Thoracic aorta (tissue), 2 donors: ENCODE measurements around the gene OSBPL10. TPM values are rescaled to one million over a fixed set of nuclear protein-coding genes. Genes with fewer than 3 reads are reported as not detected.

Source experiments
- ATAC-seq: fragments of 150-250 bp; one replicate; pipeline ENCODE4 v1.8.0; 2017; ENCODE audit warnings: low read depth; ENCODE audit not compliant: insufficient number of reproducible peaks, low FRiP score
- DNase-seq: peaks from one replicate; pipeline ENCODE4 v3.0.0-alpha.2; 2020; ENCODE audit warnings: low spot score
- H3K27ac ChIP-seq, 2 donors: fragments of 200-600 bp; sonication (generic); 1 replicate in 1 of 2; 2 replicates in 1 of 2; pipeline ENCODE4 v1.5.1; 2016; ENCODE audit warnings: mild to moderate bottlenecking in 2 of 2, moderate library complexity in 2 of 2
- H3K27me3 ChIP-seq: fragments of 200-600 bp; sonication (generic); replicated peaks from 2 replicates; pipeline ENCODE4 v1.6.0; 2016; ENCODE audit warnings: mild to moderate bottlenecking; ENCODE audit not compliant: insufficient read depth
- H3K36me3 ChIP-seq: fragments of 200-600 bp; sonication (generic); one replicate; pipeline ENCODE4 v1.5.1; 2016
- H3K4me1 ChIP-seq, 2 donors: fragments of 200-600 bp; sonication (generic); 1 replicate in 1 of 2; 2 replicates in 1 of 2; pipeline versions ENCODE4 v1.5.1 to v1.6.0; 2016; ENCODE audit warnings: low read depth in 2 of 2, mild to moderate bottlenecking in 1 of 2; ENCODE audit not compliant: control insufficient read depth in 1 of 2
- H3K4me3 ChIP-seq: fragments of 200-600 bp; sonication (generic); 2 replicates; pipeline ENCODE4 v1.5.1; 2016; ENCODE audit warnings: mild to moderate bottlenecking
- H3K9me3 ChIP-seq: fragments of 200-600 bp; sonication (generic); 2 replicates; pipeline ENCODE4 v1.5.1; 2016
- total RNA-seq, 2 donors: library from RNA; depleted of rRNA; stranded (reverse); fragments of >200 nt; gene quantifications; one replicate each; pipeline versions ENCODE4 v1.1.0 to v1.2.3, GENCODE V29; 2016
- TF ChIP-seq, protein P1 (sequence below): fragments of 200-600 bp; sonication (generic); IDR thresholded peaks from one replicate; pipeline ENCODE4 v1.5.1; 2019; ENCODE audit warnings: antibody characterized with exemption

OSBPL10 gene
- total RNA-seq, 2 donors from 2014 or later = 108 to 153 TPM

DNA sequence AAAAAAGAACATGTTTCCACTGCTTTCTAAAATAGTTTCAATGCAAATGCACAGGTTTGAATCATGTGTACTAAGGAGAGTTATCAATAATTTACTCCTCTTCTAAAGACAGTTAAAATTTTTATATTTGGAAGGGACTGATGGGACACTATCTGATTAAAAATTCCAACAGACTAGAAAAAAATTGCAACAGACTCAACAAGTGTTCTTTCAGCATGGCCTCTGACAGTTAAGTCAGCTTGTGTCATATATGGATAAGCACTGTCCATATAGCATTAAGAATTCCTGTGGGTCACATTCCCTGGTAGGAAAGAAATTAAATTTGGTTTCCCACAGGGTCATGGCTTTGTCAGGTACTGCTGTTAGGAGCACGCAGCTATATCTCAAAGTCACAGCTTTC is 96.8 kb downstream of the OSBPL10 start:
- Histone ChIP-seq H3K4me3 (no peak overlapping the region), H3K27ac (no peak overlapping the region), H3K36me3 (no peaks in the 10 kb centered on the region), H3K27me3 (no peaks in the 10 kb centered on the region), H3K9me3 (no peaks in the 10 kb centered on the region), H3K4me1 (no peaks in the 10 kb centered on the region)
- TF ChIP-seq, protein P1, sequence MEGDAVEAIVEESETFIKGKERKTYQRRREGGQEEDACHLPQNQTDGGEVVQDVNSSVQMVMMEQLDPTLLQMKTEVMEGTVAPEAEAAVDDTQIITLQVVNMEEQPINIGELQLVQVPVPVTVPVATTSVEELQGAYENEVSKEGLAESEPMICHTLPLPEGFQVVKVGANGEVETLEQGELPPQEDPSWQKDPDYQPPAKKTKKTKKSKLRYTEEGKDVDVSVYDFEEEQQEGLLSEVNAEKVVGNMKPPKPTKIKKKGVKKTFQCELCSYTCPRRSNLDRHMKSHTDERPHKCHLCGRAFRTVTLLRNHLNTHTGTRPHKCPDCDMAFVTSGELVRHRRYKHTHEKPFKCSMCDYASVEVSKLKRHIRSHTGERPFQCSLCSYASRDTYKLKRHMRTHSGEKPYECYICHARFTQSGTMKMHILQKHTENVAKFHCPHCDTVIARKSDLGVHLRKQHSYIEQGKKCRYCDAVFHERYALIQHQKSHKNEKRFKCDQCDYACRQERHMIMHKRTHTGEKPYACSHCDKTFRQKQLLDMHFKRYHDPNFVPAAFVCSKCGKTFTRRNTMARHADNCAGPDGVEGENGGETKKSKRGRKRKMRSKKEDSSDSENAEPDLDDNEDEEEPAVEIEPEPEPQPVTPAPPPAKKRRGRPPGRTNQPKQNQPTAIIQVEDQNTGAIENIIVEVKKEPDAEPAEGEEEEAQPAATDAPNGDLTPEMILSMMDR = no peak
- no peak for DNase-seq
- no peak for ATAC-seq

DNA sequence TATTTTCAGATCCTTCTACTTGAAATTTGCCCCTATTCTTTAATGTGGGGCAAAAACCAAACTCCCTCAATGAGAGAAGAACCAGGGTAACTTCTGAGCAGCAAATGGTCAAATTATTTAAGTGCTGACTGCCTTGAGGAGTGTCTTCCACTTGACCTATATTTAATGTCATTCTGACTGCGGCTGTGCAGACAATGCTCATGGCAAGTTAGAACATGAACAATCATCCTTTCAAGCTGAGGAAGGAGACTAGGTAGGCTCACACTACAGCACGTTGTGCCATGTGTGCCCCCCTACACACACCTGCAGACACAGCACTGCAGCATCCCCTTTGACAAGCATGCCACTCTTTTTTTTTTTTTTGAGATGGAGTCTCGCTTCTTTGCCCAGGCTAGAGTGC is 98.2 kb downstream of the OSBPL10 start:
- TF ChIP-seq, protein P1 = no peak

DNA sequence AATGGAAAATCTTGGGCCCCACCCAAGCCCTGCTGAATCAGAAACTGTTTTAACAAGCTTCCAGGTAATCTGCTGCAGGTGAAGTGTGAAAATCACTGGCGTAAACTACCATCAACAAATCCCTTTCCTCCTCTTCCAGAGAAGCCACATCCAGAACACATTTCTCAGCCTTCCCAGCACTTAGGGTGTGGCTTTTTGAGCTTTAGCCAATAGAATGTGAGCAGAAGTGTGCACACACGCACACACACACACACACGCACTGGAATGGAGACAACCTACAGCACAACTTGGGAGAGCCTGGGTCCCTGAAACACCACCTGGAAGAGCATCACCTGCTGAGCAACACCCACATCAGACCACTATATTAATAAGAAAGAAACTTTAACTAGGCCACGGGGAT is 98.6 kb downstream of the OSBPL10 start:
- ATAC-seq (no peak), DNase-seq (no peak)
- Histone ChIP-seq H3K27ac (no peak overlapping the region), H3K27me3 (no peaks in the 10 kb centered on the region), H3K4me1 (peaks cover 3 to 10% of the 10 kb centered on the region in 2 donors), H3K4me3 (no peak overlapping the region), H3K9me3 (no peaks in the 10 kb centered on the region), H3K36me3 (no peaks in the 10 kb centered on the region)
- TF ChIP-seq, protein P1 = no peak

More for the DNA sequence above, 98.2 kb downstream of the OSBPL10 start:
- H3K9me3 ChIP-seq = no peaks in the 10 kb centered on the region
- no peaks in the 10 kb centered on the region for H3K27me3 ChIP-seq
- H3K4me3 ChIP-seq = no peak overlapping the region
- H3K4me1 ChIP-seq = peaks cover 0 to 10% of the 10 kb centered on the region in 2 donors
- no peak for DNase-seq
- no peaks in the 10 kb centered on the region for H3K36me3 ChIP-seq
- no peak overlapping the region for H3K27ac ChIP-seq
- no peak for ATAC-seq

DNA sequence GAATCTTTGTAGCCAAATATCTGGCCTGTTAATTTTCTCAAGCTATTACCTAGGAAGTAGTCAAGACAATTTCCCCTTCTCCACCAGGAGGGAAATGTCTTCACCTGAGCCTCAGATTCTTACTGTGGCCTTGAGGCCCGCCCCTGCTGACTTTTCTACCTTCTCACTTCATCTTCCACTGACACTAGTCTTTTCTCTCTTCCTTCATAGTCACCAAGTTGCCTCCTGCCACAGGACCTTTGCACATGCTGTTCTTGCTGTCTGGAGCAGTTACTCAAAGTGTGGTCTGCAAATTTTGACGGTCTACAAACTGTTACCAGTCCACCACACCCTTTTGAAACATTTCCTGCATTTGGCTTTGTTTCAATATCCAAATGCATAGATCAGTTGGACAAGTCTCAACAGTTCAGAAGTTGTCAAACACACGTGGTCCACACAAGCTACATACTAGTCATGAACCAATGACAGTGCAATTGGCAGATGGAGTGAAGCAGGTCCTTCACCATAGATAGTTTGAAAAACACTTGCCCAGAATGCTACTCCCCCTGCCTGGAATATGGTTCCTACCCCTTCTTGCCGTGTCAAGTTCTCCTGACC is 100.5 kb downstream of the OSBPL10 start:
- H3K4me1 ChIP-seq = peaks cover 12 to 27% of the 10 kb centered on the region in 2 donors
- H3K27ac ChIP-seq = no peak overlapping the region
- H3K9me3 ChIP-seq = no peaks in the 10 kb centered on the region
- ATAC-seq (no peak), DNase-seq (no peak)
- no peaks in the 10 kb centered on the region for H3K36me3 ChIP-seq
- H3K4me3 ChIP-seq = no peak overlapping the region
- TF ChIP-seq, protein P1 = no peak
- H3K27me3 ChIP-seq = no peaks in the 10 kb centered on the region

DNA sequence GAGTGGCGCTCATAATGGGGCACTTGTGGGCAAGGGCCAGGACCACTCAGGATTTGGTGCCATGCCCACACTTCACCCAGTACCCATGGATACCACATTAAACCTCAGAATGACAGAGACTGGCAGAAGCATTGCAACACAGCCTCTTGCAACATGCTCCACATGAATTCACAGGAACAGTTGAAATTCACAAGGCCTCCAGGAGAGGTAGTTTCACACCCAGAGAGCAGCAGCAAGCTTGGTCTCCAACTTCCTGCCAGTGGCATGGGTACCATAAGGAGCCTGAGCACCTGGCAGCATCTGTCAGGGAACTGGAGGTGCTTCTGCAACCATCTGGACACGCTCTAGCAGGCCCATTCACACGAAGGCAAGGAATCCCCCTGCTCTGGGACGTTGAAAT is 101.0 kb downstream of the OSBPL10 start:
- DNase-seq = no peak
- no peaks in the 10 kb centered on the region for H3K9me3 ChIP-seq
- H3K4me1 ChIP-seq = peaks cover 12 to 27% of the 10 kb centered on the region in 2 donors
- H3K4me3 ChIP-seq = no peak overlapping the region
- ATAC-seq = no peak
- H3K27ac ChIP-seq = no peak overlapping the region
- no peaks in the 10 kb centered on the region for H3K36me3 ChIP-seq
- H3K27me3 ChIP-seq = no peaks in the 10 kb centered on the region
- TF ChIP-seq, protein P1 = no peak
